Lower leg skin (tissue), 4 donors: Measurements from ENCODE around the gene BBS9. TPM values are rescaled to one million over a fixed set of nuclear protein-coding genes. Genes with fewer than 3 reads are reported as not detected.

ENCODE experiments used
- DNase-seq, 2 donors: peaks; one replicate each; pipeline ENCODE4 v3.0.0-alpha.2; 2019; ENCODE audit warnings: low spot score in 2 of 2
- H3K4me3 ChIP-seq: fragments of 200-600 bp; sonication (generic); 2 replicates; pipeline ENCODE4 v1.5.1; 2017; ENCODE audit warnings: mild to moderate bottlenecking, low read depth; ENCODE audit not compliant: poor library complexity, severe bottlenecking
- POLR2A ChIP-seq, 2 donors: fragments of 450-650 bp; IDR thresholded peaks; one replicate each; pipeline ENCODE4 v1.6.1; 2016 to 2017; ENCODE audit warnings: antibody characterized with exemption in 2 of 2, mild to moderate bottlenecking in 1 of 2, moderate library complexity in 1 of 2
- WGBS, 2 donors: methylation state at CpG; one replicate each; pipeline ENCODE4 v1.1.5; 2018; 5-methylcytosine and 5-hydroxymethylcytosine counted together
- intact Hi-C: fragments of 100-400 bp; cut with DNase I; formaldehyde crosslinking; loops from one replicate; pipeline ENCODE4 v1.15.0; 2023; ENCODE audit warnings: low total_unique reads
- total RNA-seq, 4 donors: library from RNA; depleted of rRNA; stranded (reverse); fragments of >200 nt; gene quantifications; one replicate each; pipeline ENCODE4 v1.1.0, GENCODE V29; 2016
- TF ChIP-seq, protein P1 (sequence below), 3 donors: fragments of 450-650 bp; IDR thresholded peaks; one replicate each; pipeline ENCODE4 v1.5.1; 2016; ENCODE audit warnings: antibody characterized with exemption in 3 of 3, mild to moderate bottlenecking in 3 of 3, moderate library complexity in 2 of 3

Gene BBS9
- total RNA-seq, 4 donors from 2014 or later: 10.1 to 25.1 (median 11.2) TPM

DNA sequence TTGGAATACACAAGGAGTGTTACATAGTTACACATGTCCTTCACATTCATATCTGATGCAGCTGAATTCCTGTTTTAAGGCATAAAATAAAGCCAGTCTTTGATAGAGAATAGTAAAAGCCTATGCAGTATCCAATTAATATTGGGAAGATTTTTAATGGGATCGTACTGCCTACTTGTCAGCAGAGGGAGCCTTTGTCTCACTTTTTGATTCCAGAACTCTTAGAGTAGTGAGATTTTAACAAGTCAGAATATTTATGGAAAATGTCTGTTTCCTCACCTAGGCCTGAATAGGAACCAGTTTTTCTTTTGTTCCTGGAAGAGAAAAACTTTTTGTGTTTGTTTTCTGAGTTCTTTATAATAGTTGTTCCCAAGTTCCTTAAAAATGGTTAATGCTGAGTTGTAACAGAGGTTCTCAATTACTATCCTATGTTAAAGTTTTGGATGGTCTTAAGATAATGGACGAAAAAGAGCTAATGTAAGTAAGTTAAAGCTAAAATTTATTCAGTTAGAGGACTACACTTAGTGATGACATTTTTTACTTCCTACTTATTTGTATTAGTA lies 114.0 kb downstream of the BBS9 start:
- TF ChIP-seq, protein P1, sequence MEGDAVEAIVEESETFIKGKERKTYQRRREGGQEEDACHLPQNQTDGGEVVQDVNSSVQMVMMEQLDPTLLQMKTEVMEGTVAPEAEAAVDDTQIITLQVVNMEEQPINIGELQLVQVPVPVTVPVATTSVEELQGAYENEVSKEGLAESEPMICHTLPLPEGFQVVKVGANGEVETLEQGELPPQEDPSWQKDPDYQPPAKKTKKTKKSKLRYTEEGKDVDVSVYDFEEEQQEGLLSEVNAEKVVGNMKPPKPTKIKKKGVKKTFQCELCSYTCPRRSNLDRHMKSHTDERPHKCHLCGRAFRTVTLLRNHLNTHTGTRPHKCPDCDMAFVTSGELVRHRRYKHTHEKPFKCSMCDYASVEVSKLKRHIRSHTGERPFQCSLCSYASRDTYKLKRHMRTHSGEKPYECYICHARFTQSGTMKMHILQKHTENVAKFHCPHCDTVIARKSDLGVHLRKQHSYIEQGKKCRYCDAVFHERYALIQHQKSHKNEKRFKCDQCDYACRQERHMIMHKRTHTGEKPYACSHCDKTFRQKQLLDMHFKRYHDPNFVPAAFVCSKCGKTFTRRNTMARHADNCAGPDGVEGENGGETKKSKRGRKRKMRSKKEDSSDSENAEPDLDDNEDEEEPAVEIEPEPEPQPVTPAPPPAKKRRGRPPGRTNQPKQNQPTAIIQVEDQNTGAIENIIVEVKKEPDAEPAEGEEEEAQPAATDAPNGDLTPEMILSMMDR (IDR thresholded peaks at IDR 0.05): no peak
- TF ChIP-seq POLR2A (IDR thresholded peaks at IDR 0.05): no peak
- DNase-seq: no peak
- WGBS, 2 donors: 45% methylated on average over 2 of the region's 2 CpGs
- H3K4me3 ChIP-seq: no peak overlapping the region
- intact Hi-C loops: no loop called here

DNA sequence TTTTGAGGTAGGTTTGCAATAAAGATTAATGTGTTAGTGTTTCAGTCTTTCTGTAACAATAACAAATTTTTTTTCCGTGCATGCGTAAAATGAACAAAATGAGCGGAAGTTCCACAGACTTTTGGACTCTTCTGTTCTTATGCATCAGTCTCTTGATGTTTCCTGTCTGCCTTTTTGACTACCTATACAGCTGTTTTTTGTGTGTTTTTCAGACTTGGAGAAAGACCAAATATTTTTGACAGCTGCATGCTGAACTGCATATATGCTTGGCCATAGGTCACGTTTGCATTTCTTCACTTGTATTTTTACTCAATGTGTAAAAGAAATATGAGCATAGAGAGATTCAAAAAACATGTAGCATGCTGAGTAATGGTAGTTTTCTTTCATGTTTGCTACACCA lies 119.3 kb downstream of the BBS9 start:
- intact Hi-C loops: no loop called here
- no peak for DNase-seq
- WGBS, 2 donors: 91% methylated on average over 4 of the region's 4 CpGs
- TF ChIP-seq, protein P1 (IDR thresholded peaks at IDR 0.05): no peak
- no peak for TF ChIP-seq POLR2A (IDR thresholded peaks at IDR 0.05)
- H3K4me3 ChIP-seq: no peak overlapping the region

DNA sequence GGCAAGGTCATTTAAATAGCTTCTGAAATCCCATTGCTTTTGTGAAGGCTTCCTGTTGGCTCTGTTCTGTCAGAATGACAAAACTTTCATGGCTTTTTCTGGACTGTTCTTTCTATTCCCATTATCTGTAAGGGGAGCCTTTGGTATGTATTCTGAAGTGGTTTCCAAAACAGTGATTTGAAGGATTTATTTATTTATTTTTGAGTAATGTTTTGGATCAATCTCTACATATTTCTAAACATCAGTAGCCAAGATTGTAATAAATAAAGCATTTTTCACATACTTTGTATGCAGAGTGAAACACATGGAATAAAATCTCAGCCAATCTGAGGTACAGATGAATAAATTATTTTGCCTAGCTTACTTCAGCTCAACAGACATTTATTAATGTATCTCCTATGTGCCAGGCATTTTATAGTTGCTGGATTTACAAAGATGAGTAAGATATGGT lies 121.1 kb downstream of the BBS9 start:
- intact Hi-C loops: no loop called here
- no peak overlapping the region for H3K4me3 ChIP-seq
- TF ChIP-seq, protein P1 (IDR thresholded peaks at IDR 0.05): no peak
- TF ChIP-seq POLR2A (IDR thresholded peaks at IDR 0.05): no peak
- no peak for DNase-seq

DNA sequence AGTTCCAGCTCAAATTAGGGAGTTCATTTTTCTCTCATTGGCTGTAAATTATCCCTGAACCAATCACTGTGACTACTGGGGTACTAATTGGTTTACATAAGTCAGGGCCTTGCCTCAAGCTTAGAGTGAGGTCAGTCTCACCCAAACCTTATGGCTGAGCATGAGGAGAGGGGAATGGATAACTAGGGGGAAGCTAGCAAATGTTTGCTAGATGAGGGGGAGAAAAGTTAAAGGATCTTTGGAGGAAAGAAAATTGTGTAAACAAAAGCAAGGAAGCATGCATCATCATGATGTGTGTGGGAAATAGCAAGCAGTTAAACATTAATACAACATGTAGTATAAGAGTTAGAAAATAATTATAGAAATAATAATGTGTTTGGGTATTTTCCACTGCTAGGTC lies 121.9 kb downstream of the BBS9 start:
- intact Hi-C loops: no loop called here
- no peak for TF ChIP-seq POLR2A (IDR thresholded peaks at IDR 0.05)
- DNase-seq: no peak
- no peak overlapping the region for H3K4me3 ChIP-seq

DNA sequence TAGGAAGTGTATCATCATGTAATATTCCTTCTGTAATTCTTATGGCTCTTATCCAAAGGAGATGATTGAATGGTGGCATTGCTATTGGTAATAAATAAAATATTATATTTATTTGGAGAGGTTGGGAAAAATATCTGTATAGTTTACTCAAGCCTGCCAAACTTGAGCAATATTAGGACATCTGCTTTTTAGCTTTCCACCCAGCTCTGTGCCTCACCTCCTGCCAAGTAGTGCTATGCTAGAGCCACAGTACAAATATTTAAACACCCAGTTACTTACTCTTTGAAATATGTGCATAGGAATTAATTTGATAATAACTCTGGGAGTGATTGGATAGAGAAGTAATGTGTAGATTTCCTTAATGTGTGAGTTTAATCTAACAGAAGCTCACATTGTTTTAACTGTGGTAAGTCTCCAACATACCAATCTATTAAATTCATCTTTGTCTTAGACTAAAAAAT lies 129.2 kb downstream of the BBS9 start:
- TF ChIP-seq POLR2A (IDR thresholded peaks at IDR 0.05): no peak
- TF ChIP-seq, protein P1 (IDR thresholded peaks at IDR 0.05): no peak
- intact Hi-C loops: no loop called here
- no peak overlapping the region for H3K4me3 ChIP-seq
- DNase-seq: no peak

DNA sequence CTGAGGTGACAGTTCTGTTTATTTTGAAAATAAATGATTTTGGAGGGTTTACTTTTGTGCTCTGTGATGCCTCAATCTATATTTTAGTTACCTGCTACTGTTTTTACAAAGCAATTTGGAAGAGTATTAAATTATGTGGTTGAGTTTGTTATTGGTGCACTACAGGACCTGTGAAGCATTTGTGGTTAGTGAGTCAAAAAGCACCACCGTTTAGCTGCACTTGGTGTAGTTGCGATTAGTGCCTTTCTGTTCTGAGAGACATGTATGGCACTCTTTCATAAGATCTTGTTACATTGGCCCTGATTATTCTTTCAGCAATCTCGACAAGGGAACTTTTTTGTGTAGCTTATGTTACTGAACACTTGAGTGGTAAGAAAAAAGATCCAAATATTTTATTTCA lies 132.2 kb downstream of the BBS9 start:
- intact Hi-C loops: no loop called here
- H3K4me3 ChIP-seq: no peak overlapping the region
- DNase-seq: no peak
- TF ChIP-seq, protein P1 (IDR thresholded peaks at IDR 0.05): no peak
- no peak for TF ChIP-seq POLR2A (IDR thresholded peaks at IDR 0.05)
- WGBS, 2 donors: 70 to 76% methylated on average over 3 of the region's 3 CpGs
